Mucosa of stomach (tissue), 1 donor: ENCODE results near the gene MEP1A.
"Not testable (repeated sequence)": the region's sequence is repeated elsewhere in the genome, so short reads cannot be mapped to it uniquely, and the experiment has no call there.

Experiments used
- H3K27me3 ChIP-seq: one replicate; pipeline ENCODE4 v1.7.0; 2013; ENCODE audit warnings: mild to moderate bottlenecking, low read length; ENCODE audit not compliant: control insufficient read depth, insufficient read depth
- H3K36me3 ChIP-seq: one replicate; pipeline ENCODE4 v1.7.0; 2013; ENCODE audit warnings: low read length; ENCODE audit not compliant: control insufficient read depth, insufficient read depth
- H3K4me1 ChIP-seq: one replicate; pipeline ENCODE4 v1.7.0; 2013; ENCODE audit warnings: mild to moderate bottlenecking, low read length; ENCODE audit not compliant: control insufficient read depth, insufficient read depth
- H3K4me3 ChIP-seq: one replicate; pipeline ENCODE4 v1.7.0; 2013; ENCODE audit warnings: low read length
- H3K9ac ChIP-seq: one replicate; pipeline ENCODE4 v1.7.0; 2013; ENCODE audit warnings: mild to moderate bottlenecking, low read length, moderate library complexity
- H3K9me3 ChIP-seq: one replicate; pipeline ENCODE4 v1.7.0; 2013; ENCODE audit warnings: mild to moderate bottlenecking, low read length, moderate library complexity; ENCODE audit not compliant: control insufficient read depth
- donor health status: Pancreatic carcinoma.

Gene MEP1A

DNA sequence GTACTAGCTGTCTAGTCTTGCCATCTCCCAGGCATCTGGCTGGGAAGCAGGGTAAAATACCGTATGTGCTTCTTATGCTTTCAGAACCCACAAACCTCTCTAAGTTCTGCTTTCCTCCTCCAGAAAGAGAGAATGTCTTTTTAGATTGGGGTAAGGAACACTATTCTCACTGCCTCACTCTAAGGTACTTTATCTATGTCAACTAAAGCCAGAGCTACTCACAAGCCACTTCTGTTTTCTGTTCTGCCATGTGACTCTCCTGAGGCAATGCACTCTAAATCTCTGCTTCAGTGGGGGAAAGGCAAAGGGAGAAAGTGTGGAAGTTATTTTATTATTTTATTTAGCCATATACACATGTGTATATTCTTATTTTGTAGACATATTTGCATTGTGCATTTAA is 15.6 kb downstream of the MEP1A start:
- Histone ChIP-seq H3K27me3 (peaks cover 8% of the 10 kb centered on the region), H3K9ac (no peak overlapping the region), H3K9me3 (no peaks in the 10 kb centered on the region), H3K36me3 (no peaks in the 10 kb centered on the region), H3K4me1 (no peaks in the 10 kb centered on the region), H3K4me3 (no peak overlapping the region)

DNA sequence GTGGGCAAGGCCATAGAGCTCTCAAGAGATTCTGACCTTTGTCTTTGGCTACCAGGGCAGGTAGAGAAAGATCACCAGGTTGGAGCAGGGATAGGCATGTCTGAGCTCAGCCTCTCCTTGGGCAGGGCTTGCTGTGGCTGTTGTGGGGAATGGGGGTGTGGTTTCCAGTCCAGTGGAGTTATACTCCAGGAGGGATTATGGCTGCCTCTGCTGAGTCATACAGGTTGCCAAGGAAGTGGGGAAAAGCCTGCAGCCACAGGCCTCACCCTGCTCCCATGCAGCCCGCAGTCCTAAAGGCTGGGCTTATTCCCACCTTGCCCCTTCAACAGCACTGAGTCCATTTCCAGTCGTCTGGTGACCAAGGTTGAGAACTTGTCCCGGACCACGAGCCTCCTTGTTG is 21.9 kb downstream of the MEP1A start:
- Histone ChIP-seq H3K27me3 (no peaks in the 10 kb centered on the region), H3K4me1 (no peaks in the 10 kb centered on the region), H3K36me3 (no peaks in the 10 kb centered on the region), H3K4me3 (no peak overlapping the region), H3K9me3 (no peaks in the 10 kb centered on the region), H3K9ac (no peak overlapping the region)

DNA sequence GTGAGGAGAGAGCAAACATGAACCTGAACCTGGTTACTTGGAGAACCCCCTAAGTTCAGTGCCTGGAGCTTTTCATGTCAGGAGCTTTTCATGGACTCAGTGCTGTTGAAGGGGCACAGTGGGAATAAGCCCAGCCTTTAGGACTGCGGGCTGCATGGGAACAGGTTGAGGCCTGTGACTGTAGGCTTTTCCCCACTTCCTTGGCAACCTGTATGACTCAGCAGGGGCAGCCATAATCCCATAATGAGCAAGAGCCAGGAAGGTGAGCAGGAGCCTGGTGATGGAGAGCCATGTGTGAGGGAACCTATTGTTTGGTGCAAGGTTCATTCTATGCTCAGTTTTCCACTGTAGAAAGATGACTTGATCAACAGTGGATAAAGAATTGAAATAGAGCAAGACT is 23.4 kb downstream of the MEP1A start:
- H3K9ac ChIP-seq = no peak overlapping the region
- H3K36me3 ChIP-seq = no peaks in the 10 kb centered on the region
- H3K27me3 ChIP-seq = no peaks in the 10 kb centered on the region
- H3K4me3 ChIP-seq = no peak overlapping the region
- H3K9me3 ChIP-seq = no peaks in the 10 kb centered on the region
- peaks cover 3% of the 10 kb centered on the region for H3K4me1 ChIP-seq

DNA sequence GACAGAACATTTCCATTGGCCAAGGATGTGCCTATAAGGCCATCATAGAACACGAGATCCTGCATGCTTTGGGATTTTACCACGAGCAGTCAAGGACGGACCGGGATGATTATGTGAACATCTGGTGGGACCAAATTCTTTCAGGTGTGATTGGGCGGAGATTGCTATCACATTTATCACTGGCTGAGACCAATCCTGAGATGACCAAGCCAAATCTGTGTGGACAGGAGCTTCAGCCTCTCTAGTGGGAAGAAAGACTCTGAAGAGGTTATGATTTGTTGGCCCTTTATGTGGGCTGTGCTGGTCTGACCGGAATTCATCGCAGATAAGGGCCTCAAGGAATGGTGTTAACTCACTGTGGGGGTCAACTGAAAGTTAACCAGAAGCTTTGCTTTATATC is 26.4 kb downstream of the MEP1A start:
- Histone ChIP-seq H3K4me1 (peaks cover 8% of the 10 kb centered on the region), H3K4me3 (no peak overlapping the region)

DNA sequence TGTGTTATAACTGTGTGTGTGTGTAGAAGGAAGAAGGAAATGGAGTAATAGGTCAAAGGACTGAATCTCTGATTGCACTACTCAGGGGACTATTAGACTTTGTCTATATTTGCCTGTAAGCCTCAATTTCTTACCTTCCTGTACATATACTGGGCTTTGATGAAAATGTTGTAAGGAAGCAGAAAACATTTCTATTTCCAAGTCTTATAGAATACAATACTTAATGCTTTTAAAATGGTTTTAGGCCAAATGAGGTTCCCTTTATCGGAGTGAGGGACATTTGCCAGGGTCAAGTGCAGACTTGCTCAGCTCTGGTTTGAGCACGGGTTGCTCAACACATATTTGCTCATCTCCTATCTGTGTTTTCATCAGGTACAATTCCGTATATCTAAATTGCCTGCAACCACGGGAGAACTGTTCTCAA is 28.3 kb downstream of the MEP1A start:
- Histone ChIP-seq H3K4me1 (peaks cover 8% of the 10 kb centered on the region), H3K9me3 (no peaks in the 10 kb centered on the region), H3K27me3 (no peaks in the 10 kb centered on the region), H3K36me3 (no peaks in the 10 kb centered on the region), H3K4me3 (no peak overlapping the region), H3K9ac (no peak overlapping the region)

More for the DNA sequence above, 26.4 kb downstream of the MEP1A start:
- Histone ChIP-seq H3K9me3 (no peaks in the 10 kb centered on the region), H3K9ac (no peak overlapping the region), H3K36me3 (no peaks in the 10 kb centered on the region), H3K27me3 (no peaks in the 10 kb centered on the region)

DNA sequence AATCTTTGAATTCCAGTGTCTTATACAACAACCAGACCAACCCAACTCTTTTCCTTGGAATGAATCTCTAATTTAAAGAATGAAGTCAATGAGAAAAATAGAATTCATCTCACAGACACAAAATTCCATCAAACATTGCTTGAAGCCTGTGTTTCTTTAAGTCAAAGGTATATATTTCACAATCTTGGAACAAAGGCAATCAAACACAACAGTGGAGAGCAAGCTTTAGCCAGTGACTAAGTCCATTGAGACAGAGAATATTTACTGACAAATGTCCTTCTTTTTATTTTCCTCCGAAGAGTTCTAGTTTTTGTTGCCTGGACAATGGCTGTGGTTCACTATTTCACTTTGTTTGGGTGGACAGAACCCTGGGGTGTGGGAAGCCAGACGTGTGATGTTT is 35.8 kb downstream of the MEP1A start:
- no peak overlapping the region for H3K9ac ChIP-seq

DNA sequence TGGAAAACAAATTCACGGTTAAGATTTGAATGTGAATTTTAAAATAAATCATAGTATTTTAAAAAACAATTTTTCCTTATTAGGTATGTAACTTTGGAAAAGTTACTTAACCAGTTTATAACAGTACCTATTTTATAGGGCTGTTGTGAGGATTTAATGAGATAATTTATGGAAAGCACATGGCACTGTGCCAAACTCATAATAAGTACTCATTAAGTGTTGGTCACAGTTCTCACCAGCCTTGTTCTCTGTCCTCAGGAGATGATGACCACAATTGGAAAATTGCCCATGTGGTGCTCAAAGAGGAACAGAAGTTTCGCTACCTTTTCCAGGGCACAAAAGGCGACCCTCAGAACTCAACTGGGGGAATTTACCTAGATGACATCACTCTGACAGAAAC is 39.6 kb downstream of the MEP1A start:
- H3K4me3 ChIP-seq = no peak overlapping the region
- H3K4me1 ChIP-seq = no peaks in the 10 kb centered on the region
- no peaks in the 10 kb centered on the region for H3K36me3 ChIP-seq
- H3K9ac ChIP-seq = no peak overlapping the region
- H3K9me3 ChIP-seq = no peaks in the 10 kb centered on the region
- H3K27me3 ChIP-seq = no peaks in the 10 kb centered on the region

More for the DNA sequence above, 35.8 kb downstream of the MEP1A start:
- Histone ChIP-seq H3K4me1 (no peaks in the 10 kb centered on the region), H3K9me3 (no peaks in the 10 kb centered on the region), H3K36me3 (no peaks in the 10 kb centered on the region), H3K4me3 (no peak overlapping the region), H3K27me3 (no peaks in the 10 kb centered on the region)

DNA sequence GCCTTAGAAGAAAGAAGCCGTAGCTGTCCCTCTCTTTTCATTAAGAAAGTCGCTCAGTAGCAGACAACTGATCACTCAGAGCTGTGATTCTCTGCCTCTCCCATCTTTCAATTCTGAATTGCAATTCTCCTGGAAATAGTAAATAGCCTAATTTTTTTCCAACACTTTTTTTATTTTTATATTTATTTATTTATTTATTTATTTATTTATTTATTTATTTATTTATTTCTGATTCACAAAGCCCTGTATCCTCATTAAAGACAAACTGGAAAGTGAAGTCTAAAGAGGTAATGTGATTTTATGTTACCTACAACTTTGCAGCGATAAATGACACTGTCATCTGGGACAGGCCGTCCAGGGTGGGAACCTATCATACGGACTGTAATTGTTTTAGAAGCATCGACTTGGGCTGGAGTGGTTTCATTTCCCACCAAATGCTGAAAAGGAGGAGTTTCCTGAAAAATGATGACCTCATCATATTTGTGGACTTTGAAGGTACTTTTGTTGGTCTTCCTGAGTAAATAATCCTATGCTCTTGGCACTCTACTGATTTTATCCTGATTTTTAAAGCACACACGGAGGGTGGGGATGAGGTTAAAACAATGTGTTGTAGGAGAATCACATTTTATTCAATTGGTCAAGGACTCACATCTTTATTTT is 41.2 kb downstream of the MEP1A start:
- H3K9ac ChIP-seq, H3K4me3 ChIP-seq, H3K36me3 ChIP-seq, H3K27me3 ChIP-seq, H3K4me1 ChIP-seq, H3K9me3 ChIP-seq: not testable (repeated sequence)

DNA sequence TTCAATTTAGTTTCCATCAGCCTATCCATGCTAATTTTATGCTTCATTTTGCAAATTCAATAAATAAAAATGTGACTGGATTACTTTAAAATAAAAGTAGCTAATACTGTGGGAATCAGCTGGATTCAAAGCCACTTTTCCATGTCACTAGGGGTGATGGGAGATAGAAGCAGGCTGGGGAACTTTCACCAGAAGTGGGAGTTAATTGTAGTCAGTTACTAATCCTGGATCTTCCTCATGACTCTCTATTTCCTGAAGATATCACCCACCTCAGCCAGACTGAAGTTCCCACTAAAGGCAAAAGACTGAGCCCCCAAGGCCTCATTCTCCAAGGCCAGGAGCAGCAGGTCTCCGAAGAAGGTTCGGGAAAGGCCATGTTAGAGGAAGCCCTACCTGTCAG is 41.8 kb downstream of the MEP1A start:
- H3K4me3 ChIP-seq, H3K9me3 ChIP-seq, H3K36me3 ChIP-seq, H3K4me1 ChIP-seq, H3K27me3 ChIP-seq, H3K9ac ChIP-seq: not testable (repeated sequence)

DNA sequence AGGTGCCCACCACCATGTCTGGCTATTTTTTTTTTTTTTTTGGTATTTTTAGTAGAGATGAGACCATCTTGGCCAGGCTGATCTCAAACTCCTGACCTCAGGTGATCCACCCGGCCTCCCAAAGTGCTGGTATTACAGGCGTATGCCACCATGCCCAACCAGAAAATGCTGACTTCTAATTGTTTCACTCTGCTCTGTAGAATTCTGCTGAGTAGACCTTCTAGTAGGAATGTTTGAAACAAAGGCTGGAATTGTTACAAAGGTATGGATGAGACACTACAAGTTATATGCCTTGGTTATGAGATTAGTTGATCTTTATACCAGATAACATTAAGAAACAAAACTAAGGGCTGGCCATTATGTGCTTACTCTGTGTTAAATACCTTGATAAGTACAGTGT is 44.8 kb downstream of the MEP1A start:
- Histone ChIP-seq H3K4me1 (no peaks in the 10 kb centered on the region), H3K36me3 (no peaks in the 10 kb centered on the region), H3K27me3 (no peaks in the 10 kb centered on the region), H3K9me3 (no peaks in the 10 kb centered on the region), H3K4me3 (no peak overlapping the region), H3K9ac (no peak overlapping the region)

DNA sequence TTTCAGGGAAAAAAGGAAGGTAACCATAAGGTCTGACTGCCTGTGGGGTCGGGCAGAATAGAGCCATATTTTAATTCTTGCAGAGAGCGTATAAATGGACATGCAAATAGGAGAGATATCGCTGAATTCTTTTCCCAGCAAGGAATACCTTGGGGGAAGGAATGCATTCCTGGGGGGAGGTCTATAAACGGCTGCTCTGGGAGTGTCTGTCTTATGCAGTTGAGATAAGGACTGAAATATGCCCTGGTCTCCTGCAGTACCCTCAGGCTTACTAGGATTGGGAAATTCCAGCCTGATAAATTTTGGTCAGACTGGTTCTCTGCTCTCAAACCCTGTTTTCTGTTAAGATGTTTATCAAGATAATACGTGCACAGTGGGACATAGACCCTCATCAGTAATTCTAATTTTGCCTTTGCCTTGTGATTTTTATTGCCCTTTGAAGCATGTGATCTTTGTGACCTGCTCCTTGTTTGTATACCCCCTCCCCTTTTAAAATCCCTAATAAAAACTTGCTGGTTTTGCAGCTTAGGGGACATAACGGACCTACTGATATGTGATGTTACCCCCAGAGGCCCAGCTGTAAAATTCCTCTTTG is 49.2 kb downstream of the MEP1A start:
- H3K4me3 ChIP-seq, H3K4me1 ChIP-seq: not testable (repeated sequence)

DNA sequence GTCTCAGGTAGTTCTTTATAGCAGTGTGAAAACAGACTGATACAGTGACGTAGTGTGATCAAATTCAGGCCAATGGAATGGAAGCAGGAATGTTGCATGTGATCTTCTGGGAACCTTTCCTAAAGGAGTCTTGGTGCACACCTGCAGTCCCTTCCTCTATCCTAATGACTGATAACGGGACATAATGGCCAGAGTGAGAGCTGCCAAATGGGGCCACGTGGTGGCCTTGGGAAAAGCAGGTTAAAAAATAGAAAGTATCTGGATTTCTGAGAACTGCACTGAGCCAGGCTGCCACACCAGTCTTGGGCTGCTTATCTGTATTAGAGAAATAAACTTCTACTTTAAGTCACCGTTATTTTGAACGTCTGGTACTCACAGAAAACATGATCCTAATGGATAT is 51.9 kb downstream of the MEP1A start:
- Histone ChIP-seq H3K27me3 (no peaks in the 10 kb centered on the region), H3K4me3 (no peak overlapping the region), H3K9me3 (no peaks in the 10 kb centered on the region), H3K9ac (no peak overlapping the region), H3K36me3 (no peaks in the 10 kb centered on the region), H3K4me1 (peaks cover 11% of the 10 kb centered on the region)

More for the DNA sequence above, 49.2 kb downstream of the MEP1A start:
- not testable (repeated sequence) for H3K9ac ChIP-seq, H3K36me3 ChIP-seq, H3K9me3 ChIP-seq, H3K27me3 ChIP-seq
